Neuronal stem cell (in vitro differentiated cells): ENCODE data around the gene SHMT2.

ENCODE experiments used
- DNase-seq: peaks from one replicate; pipeline ENCODE4 v3.0.0-alpha.2; 2013; ENCODE audit warnings: low spot score
- H2AFZ ChIP-seq: one replicate; pipeline ENCODE4 v1.6.1; 2013; ENCODE audit warnings: mild to moderate bottlenecking, low read length, inconsistent platforms
- H2AK5ac ChIP-seq: 2 replicates; pipeline ENCODE4 v1.6.1; 2013; ENCODE audit warnings: low read depth, mild to moderate bottlenecking, inconsistent platforms, low read length, moderate library complexity, mixed read lengths
- H2BK120ac ChIP-seq: 2 replicates; pipeline ENCODE4 v1.6.1; 2013; ENCODE audit warnings: low read depth, mild to moderate bottlenecking, inconsistent platforms, low read length, moderate library complexity, mixed read lengths
- H2BK12ac ChIP-seq: one replicate; pipeline ENCODE4 v1.6.1; 2013; ENCODE audit warnings: low read length, inconsistent platforms
- H2BK15ac ChIP-seq: 2 replicates; pipeline ENCODE4 v1.6.1; 2013; ENCODE audit warnings: mild to moderate bottlenecking, low read length, inconsistent platforms, mixed read lengths
- H2BK5ac ChIP-seq: one replicate; pipeline ENCODE4 v1.6.1; 2013; ENCODE audit warnings: inconsistent platforms, mild to moderate bottlenecking, low read length, moderate library complexity
- H3K14ac ChIP-seq: one replicate; pipeline ENCODE4 v1.6.1; 2013; ENCODE audit warnings: low read length, inconsistent platforms
- H3K18ac ChIP-seq: 2 replicates; pipeline ENCODE4 v1.6.1; 2013; ENCODE audit warnings: low read length, inconsistent platforms
- H3K23ac ChIP-seq: 2 replicates; pipeline ENCODE4 v1.6.1; 2013; ENCODE audit warnings: low read depth, mild to moderate bottlenecking, mixed read lengths, low read length, inconsistent platforms; ENCODE audit not compliant: poor library complexity
- H3K27ac ChIP-seq: replicated peaks from 3 replicates; pipeline ENCODE4 v1.5.1; 2013; ENCODE audit warnings: low read length, inconsistent platforms
- H3K27me3 ChIP-seq, 3 experiments: 2 replicates each; pipeline ENCODE4 v1.6.1; 2013; ENCODE audit warnings: low read length in 3 of 3, mild to moderate bottlenecking in 2 of 3, inconsistent platforms in 1 of 3, low read depth in 1 of 3, mixed read lengths in 1 of 3, moderate library complexity in 1 of 3; ENCODE audit not compliant: control insufficient read depth in 3 of 3, insufficient read depth in 3 of 3
- H3K36me3 ChIP-seq, 2 donors: replicated peaks in 1 of 2; 2 replicates each; pipeline ENCODE4 v1.6.1; 2013; ENCODE audit warnings: low read length in 2 of 2; ENCODE audit not compliant: control insufficient read depth in 2 of 2, insufficient read depth in 2 of 2
- H3K4ac ChIP-seq: 2 replicates; pipeline ENCODE4 v1.6.1; 2013; ENCODE audit warnings: inconsistent platforms, mild to moderate bottlenecking, low read length, moderate library complexity
- H3K4me1 ChIP-seq, 2 donors: 1 replicate in 1 of 2; 2 replicates in 1 of 2; pipeline ENCODE4 v1.6.1; 2013; ENCODE audit warnings: low read length in 2 of 2, low read depth in 1 of 2; ENCODE audit not compliant: control insufficient read depth in 2 of 2, insufficient read depth in 1 of 2
- H3K4me2 ChIP-seq: one replicate; pipeline ENCODE4 v1.6.1; 2013; ENCODE audit warnings: mild to moderate bottlenecking, low read length, inconsistent platforms; ENCODE audit not compliant: insufficient read depth, poor library complexity, severe bottlenecking
- H3K4me3 ChIP-seq, 2 donors: 2 replicates each; pipeline ENCODE4 v1.5.1; 2013; ENCODE audit warnings: low read length in 2 of 2, mild to moderate bottlenecking in 2 of 2, inconsistent platforms in 1 of 2, moderate library complexity in 1 of 2
- H3K79me1 ChIP-seq: one replicate; pipeline ENCODE4 v1.6.1; 2013; ENCODE audit warnings: low read depth, mild to moderate bottlenecking, inconsistent platforms, low read length, moderate library complexity
- H3K9ac ChIP-seq: one replicate; pipeline ENCODE4 v1.6.1; 2013; ENCODE audit warnings: mild to moderate bottlenecking, low read depth, low read length, inconsistent platforms; ENCODE audit not compliant: poor library complexity
- H3K9me3 ChIP-seq, 2 donors: replicated peaks in 1 of 2; 2 replicates each; pipeline versions ENCODE3 to v1.6.1; 2013; ENCODE audit warnings: low read length in 2 of 2, mild to moderate bottlenecking in 2 of 2, inconsistent platforms in 1 of 2, low read depth in 1 of 2, mixed read lengths in 1 of 2, moderate library complexity in 1 of 2; ENCODE audit not compliant: control insufficient read depth in 2 of 2, insufficient read depth in 1 of 2
- H4K8ac ChIP-seq: one replicate; pipeline ENCODE4 v1.6.1; 2013; ENCODE audit warnings: low read depth, mild to moderate bottlenecking, inconsistent platforms, low read length, moderate library complexity
- H4K91ac ChIP-seq: one replicate; pipeline ENCODE4 v1.6.1; 2013; ENCODE audit warnings: low read length, low read depth, mild to moderate bottlenecking, inconsistent platforms; ENCODE audit not compliant: poor library complexity
- WGBS, 2 donors: extraction: QIAGEN DNeasy Blood & Tissue Kit; methylation state at CpG; one replicate each; pipeline ENCODE4 v1.1.7; 2013; ENCODE audit warnings: missing lambda C conversion rate in 2 of 2, mixed read lengths in 1 of 2; ENCODE audit not compliant: insufficient read length in 2 of 2, insufficient replicate concordance in 1 of 2; ENCODE audit errors: extremely low coverage in 2 of 2; 5-methylcytosine and 5-hydroxymethylcytosine counted together

SHMT2 gene

DNA sequence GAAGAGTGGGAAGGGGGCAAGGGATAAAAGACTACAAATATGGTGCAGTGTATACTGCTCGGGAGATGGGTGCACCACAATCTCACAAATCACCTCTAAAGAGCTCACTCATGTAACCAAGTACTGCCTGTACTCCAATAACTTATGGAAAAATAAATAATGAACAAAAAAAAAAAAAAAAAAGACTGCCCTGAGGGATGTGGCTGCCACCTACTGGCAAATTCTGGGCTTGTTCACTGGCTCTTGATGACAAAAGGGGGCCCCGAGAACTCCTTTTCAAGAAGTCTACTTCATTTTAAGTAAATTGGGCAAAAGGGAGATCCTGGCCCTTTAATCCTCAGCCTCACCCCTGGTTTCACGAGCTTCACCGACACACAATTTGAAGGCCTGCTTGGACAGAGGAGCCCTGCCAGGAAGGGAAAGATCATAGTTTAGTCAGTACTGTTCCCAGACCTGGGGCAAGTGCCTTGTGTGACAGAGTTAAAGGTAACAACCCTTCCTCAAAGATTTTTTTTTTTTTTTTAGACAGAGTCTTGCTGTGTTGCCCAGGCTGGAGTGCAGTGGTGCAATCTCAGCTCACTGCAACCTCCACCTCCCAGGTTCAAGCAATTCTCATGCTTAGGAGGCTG lies 47.5 kb downstream of the SHMT2 start:
- Histone ChIP-seq H3K36me3 (peaks cover 8 to 69% of the 10 kb centered on the region in 2 donors), H3K9ac (no peak overlapping the region), H3K27ac (no peak overlapping the region), H3K4me3 (no peak overlapping the region), H2BK15ac (no peak overlapping the region), H4K91ac (no peak overlapping the region), H3K23ac (no peak overlapping the region), H3K27me3 (no peaks in the 10 kb centered on the region), H3K4me1 (peaks cover 1 to 3% of the 10 kb centered on the region in 2 donors), H3K9me3 (no peaks in the 10 kb centered on the region), H3K18ac (no peak overlapping the region), H3K4me2 (no peak overlapping the region), H4K8ac (no peak overlapping the region), H2BK5ac (no peak overlapping the region), H3K79me1 (no peaks in the 10 kb centered on the region), H2AK5ac (no peak overlapping the region), H2AFZ (no peak overlapping the region), H3K4ac (no peak overlapping the region), H2BK12ac (no peak overlapping the region), H2BK120ac (no peak overlapping the region), H3K14ac (no peak overlapping the region)
- no peak for DNase-seq
- WGBS, 2 donors, result no CpG with 5 or more reads among the region's 4 CpGs

GRCh38 chr12:57278465-57279381 lies 49.2 kb downstream of the SHMT2 start:
- H3K9me3 ChIP-seq, result no peaks in the 10 kb centered on the region
- H2AFZ ChIP-seq, result no peak overlapping the region
- no peak overlapping the region for H3K27ac ChIP-seq
- no peak overlapping the region for H2BK120ac ChIP-seq
- H4K91ac ChIP-seq, result no peak overlapping the region
- no peak overlapping the region for H2BK5ac ChIP-seq
- no peak for DNase-seq
- no peak overlapping the region for H3K4me2 ChIP-seq
- no peak overlapping the region for H3K23ac ChIP-seq
- no peak overlapping the region for H2BK15ac ChIP-seq
- H2BK12ac ChIP-seq, result no peak overlapping the region
- H3K36me3 ChIP-seq, result peaks cover 10 to 71% of the 10 kb centered on the region in 2 donors
- H3K18ac ChIP-seq, result no peak overlapping the region
- H3K4ac ChIP-seq, result no peak overlapping the region
- no peak overlapping the region for H4K8ac ChIP-seq
- H2AK5ac ChIP-seq, result no peak overlapping the region
- no CpG with 5 or more reads among the region's 15 CpGs for WGBS, 2 donors
- peaks cover 1 to 3% of the 10 kb centered on the region in 2 donors for H3K4me1 ChIP-seq
- no peaks in the 10 kb centered on the region for H3K79me1 ChIP-seq
- no peak overlapping the region for H3K14ac ChIP-seq
- H3K4me3 ChIP-seq, result no peak overlapping the region
- H3K27me3 ChIP-seq, result no peaks in the 10 kb centered on the region
- no peak overlapping the region for H3K9ac ChIP-seq

GRCh38 chr12:57280211-57281062 lies 50.9 kb downstream of the SHMT2 start:
- Histone ChIP-seq H3K27me3 (no peaks in the 10 kb centered on the region), H3K14ac (no peak overlapping the region), H3K4me1 (peaks cover 1 to 3% of the 10 kb centered on the region in 2 donors), H3K79me1 (no peaks in the 10 kb centered on the region), H2AK5ac (no peak overlapping the region), H2BK120ac (no peak overlapping the region), H3K23ac (no peak overlapping the region), H3K9ac (no peak overlapping the region), H3K4ac (no peak overlapping the region), H4K8ac (no peak overlapping the region), H2BK5ac (no peak overlapping the region), H3K4me3 (no peak overlapping the region), H3K27ac (no peak overlapping the region), H3K9me3 (no peaks in the 10 kb centered on the region), H3K36me3 (peaks cover 11 to 81% of the 10 kb centered on the region in 2 donors), H3K4me2 (no peak overlapping the region), H3K18ac (no peak overlapping the region), H2BK12ac (no peak overlapping the region), H4K91ac (no peak overlapping the region), H2BK15ac (no peak overlapping the region), H2AFZ (no peak overlapping the region)
- DNase-seq, result no peak
- WGBS, 2 donors, result no CpG with 5 or more reads among the region's 9 CpGs
